Measurements from ENCODE around the gene FLT1.

Gene FLT1

DNA sequence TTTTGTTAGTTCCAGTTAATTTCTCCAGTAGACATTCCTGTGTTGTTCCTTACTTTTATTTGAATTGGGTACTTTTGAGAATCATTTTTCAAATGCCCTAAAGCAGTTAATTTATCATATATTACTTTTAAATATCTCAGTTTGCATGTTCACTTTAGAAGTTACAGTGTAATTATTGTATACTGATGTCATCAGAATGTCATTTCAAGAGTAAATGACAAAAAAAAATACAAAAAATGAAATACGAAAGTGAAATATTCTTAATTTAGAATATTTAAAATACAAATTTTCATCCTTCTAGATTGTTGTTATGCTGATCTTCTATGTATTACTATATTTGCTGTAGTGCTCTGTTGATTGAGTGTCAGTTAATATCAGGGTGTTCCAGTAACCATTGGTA lies 242.4 kb downstream of the FLT1 start:
- no peak for TF ChIP-seq EZH2phosphoT487 (IDR thresholded peaks at IDR 0.05; ENCODE audit: borderline replicate concordance, low read length)
- TF ChIP-seq, protein P1, sequence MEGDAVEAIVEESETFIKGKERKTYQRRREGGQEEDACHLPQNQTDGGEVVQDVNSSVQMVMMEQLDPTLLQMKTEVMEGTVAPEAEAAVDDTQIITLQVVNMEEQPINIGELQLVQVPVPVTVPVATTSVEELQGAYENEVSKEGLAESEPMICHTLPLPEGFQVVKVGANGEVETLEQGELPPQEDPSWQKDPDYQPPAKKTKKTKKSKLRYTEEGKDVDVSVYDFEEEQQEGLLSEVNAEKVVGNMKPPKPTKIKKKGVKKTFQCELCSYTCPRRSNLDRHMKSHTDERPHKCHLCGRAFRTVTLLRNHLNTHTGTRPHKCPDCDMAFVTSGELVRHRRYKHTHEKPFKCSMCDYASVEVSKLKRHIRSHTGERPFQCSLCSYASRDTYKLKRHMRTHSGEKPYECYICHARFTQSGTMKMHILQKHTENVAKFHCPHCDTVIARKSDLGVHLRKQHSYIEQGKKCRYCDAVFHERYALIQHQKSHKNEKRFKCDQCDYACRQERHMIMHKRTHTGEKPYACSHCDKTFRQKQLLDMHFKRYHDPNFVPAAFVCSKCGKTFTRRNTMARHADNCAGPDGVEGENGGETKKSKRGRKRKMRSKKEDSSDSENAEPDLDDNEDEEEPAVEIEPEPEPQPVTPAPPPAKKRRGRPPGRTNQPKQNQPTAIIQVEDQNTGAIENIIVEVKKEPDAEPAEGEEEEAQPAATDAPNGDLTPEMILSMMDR (IDR thresholded peaks at IDR 0.05; ENCODE audit: low read depth, low read length, poor library complexity, severe bottlenecking) = no peak
- Histone ChIP-seq H4K20me1 (ENCODE audit: control insufficient read depth, insufficient read depth, low read depth, low read length) (no peaks in the 10 kb centered on the region), H3K27ac (ENCODE audit: low read depth, low read length) (no peak overlapping the region), H3K4me3 (ENCODE audit: low read length) (no peak overlapping the region), H3K4me1 (ENCODE audit: control insufficient read depth, low read length) (0 out of 2 replicates have a peak, but pooled peaks cover 4% of the 10 kb centered on the region), H3K9me2 (replicated peaks; ENCODE audit: control insufficient read depth, low read length) (no peaks in the 10 kb centered on the region), H3K79me2 (ENCODE audit: control insufficient read depth, low read length) (peaks cover 4% of the 10 kb centered on the region), H3K36me3 (ENCODE audit: control insufficient read depth, low read length) (peaks cover 19% of the 10 kb centered on the region), H3K27me3 (ENCODE audit: control insufficient read depth, low read length) (no peaks in the 10 kb centered on the region), H3K9me3 (ENCODE audit: control insufficient read depth, insufficient read depth, low read length) (no peaks in the 10 kb centered on the region), H3F3A (ENCODE audit: control insufficient read depth, insufficient read depth) (no peaks in the 10 kb centered on the region), H3K4me2 (ENCODE audit: low read length) (no peak overlapping the region)

DNA sequence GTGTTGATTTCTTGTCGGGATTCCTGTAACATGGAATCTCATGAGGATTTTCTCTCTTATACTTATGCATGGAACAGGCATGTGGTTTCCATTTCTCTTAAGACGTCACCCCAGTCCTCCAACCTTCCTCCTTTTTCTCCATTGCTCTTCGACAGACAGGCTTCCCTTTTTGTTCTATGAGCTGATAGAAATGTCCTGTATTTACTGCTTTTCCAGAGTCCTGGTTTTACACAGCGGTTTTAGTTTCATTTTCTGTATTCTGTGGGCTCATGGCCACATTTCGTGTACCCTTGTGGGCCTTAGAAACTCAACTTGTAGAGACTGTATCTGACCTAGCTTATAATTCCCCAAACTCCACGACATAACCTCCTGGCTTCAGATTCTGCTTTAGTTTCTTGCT lies 243.5 kb downstream of the FLT1 start:
- Histone ChIP-seq H3K4me3 (ENCODE audit: low read length) (no peak overlapping the region), H3F3A (ENCODE audit: control insufficient read depth, insufficient read depth) (no peaks in the 10 kb centered on the region), H4K20me1 (ENCODE audit: control insufficient read depth, insufficient read depth, low read depth, low read length) (no peaks in the 10 kb centered on the region), H3K79me2 (ENCODE audit: control insufficient read depth, low read length) (peaks cover 4% of the 10 kb centered on the region), H3K4me2 (ENCODE audit: low read length) (no peak overlapping the region), H3K9me3 (ENCODE audit: control insufficient read depth, insufficient read depth, low read length) (no peaks in the 10 kb centered on the region), H3K27me3 (ENCODE audit: control insufficient read depth, low read length) (no peaks in the 10 kb centered on the region), H3K9me2 (replicated peaks; ENCODE audit: control insufficient read depth, low read length) (no peaks in the 10 kb centered on the region), H3K36me3 (ENCODE audit: control insufficient read depth, low read length) (peaks cover 22% of the 10 kb centered on the region), H3K27ac (ENCODE audit: low read depth, low read length) (no peak overlapping the region), H3K4me1 (ENCODE audit: control insufficient read depth, low read length) (peaks cover 7% of the 10 kb centered on the region; the same call in 1 of the 2 replicates)
- TF ChIP-seq, protein P1 (IDR thresholded peaks at IDR 0.05; ENCODE audit: low read depth, low read length, poor library complexity, severe bottlenecking) = no peak
- no peak for TF ChIP-seq EZH2phosphoT487 (IDR thresholded peaks at IDR 0.05; ENCODE audit: borderline replicate concordance, low read length)

DNA sequence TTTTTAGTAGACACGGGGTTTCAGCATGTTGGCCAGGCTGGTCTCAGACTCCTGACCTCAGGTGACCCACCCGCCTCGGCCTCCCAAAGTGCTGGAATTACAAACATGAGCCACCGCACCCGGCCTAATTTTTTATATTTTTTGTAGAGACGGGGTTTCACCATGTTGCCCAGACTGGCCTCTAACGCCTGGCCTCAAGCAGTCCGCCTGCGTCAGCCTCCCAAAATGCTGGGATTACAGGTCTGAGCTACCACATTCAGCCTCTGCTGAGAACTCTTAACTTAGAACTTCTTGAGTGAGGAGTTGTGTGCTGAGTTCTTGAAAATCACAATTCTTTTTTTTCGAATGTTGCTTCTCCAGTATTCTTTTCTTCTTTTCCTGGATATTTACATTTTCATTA lies 244.4 kb downstream of the FLT1 start:
- Histone ChIP-seq H3K9me3 (ENCODE audit: control insufficient read depth, insufficient read depth, low read length) (no peaks in the 10 kb centered on the region), H3K4me1 (ENCODE audit: control insufficient read depth, low read length) (peaks cover 11% of the 10 kb centered on the region), H3K36me3 (ENCODE audit: control insufficient read depth, low read length) (peaks cover 24% of the 10 kb centered on the region), H3K79me2 (ENCODE audit: control insufficient read depth, low read length) (peaks cover 4% of the 10 kb centered on the region), H4K20me1 (ENCODE audit: control insufficient read depth, insufficient read depth, low read depth, low read length) (no peaks in the 10 kb centered on the region), H3K4me3 (ENCODE audit: low read length) (no peak overlapping the region), H3K27ac (ENCODE audit: low read depth, low read length) (no peak overlapping the region), H3K9me2 (replicated peaks; ENCODE audit: control insufficient read depth, low read length) (no peaks in the 10 kb centered on the region), H3K4me2 (ENCODE audit: low read length) (no peak overlapping the region), H3F3A (ENCODE audit: control insufficient read depth, insufficient read depth) (no peaks in the 10 kb centered on the region), H3K27me3 (ENCODE audit: control insufficient read depth, low read length) (no peaks in the 10 kb centered on the region)
- TF ChIP-seq, protein P1 (IDR thresholded peaks at IDR 0.05; ENCODE audit: low read depth, low read length, poor library complexity, severe bottlenecking) = no peak
- no peak for TF ChIP-seq EZH2phosphoT487 (IDR thresholded peaks at IDR 0.05; ENCODE audit: borderline replicate concordance, low read length)

Data from DOHH2 (cell line).